A549 (cell line): ENCODE results near the gene PLSCR3. TPM values are rescaled to one million over a fixed set of nuclear protein-coding genes. Genes with fewer than 3 reads are reported as not detected.

Experiments used
- ATAC-seq, 2 experiments: fragments of 200-7000 bp in 1 of 2; fragments of >200 bp in 1 of 2; cut with Nextera tagmentation in 1 of 2; cut with Tn5 transposase in 1 of 2; 3 replicates each; pipeline versions ENCODE4 v1.8.0 to v1.9.1; 2018 to 2020; ENCODE audit warnings: mild to moderate bottlenecking in 1 of 2, moderate library complexity in 1 of 2
- CTCF ChIA-PET: fragments of 300-600 bp; sonication (Branson Sonifier 250); formaldehyde crosslinking; extraction: SDS; loops from one replicate; lab custom pipeline; 2021; ENCODE audit warnings: antibody characterized with exemption, inconsistent platforms; lab: Yijun Ruan, JAX
- POLR2A ChIA-PET: fragments of 350-600 bp; formaldehyde crosslinking; extraction: SDS; loops from one replicate; lab custom pipeline; 2021; ENCODE audit warnings: antibody characterized with exemption, inconsistent platforms; lab: Yijun Ruan, JAX
- DNase-seq, 2 experiments: peaks; one replicate each; pipeline versions ENCODE4 v3.0.0 to v3.0.0-alpha.2; 2011 to 2016; ENCODE audit warnings: low read depth in 1 of 2, low spot score in 1 of 2
- FAIRE-seq: peaks from 2 replicates; lab custom pipeline; 2011; peaks lifted over from hg19 to GRCh38; lab: Jason Lieb, UNC
- H3K27ac ChIP-seq, 2 experiments: fragments of >200 bp; sonication (Bioruptor Twin); formaldehyde crosslinking; 3 replicates each; pipeline ENCODE4 v1.5.1; 2016 to 2017
- H3K4me1 ChIP-seq: fragments of >200 bp; sonication (Bioruptor Twin); formaldehyde crosslinking; 3 replicates; pipeline ENCODE4 v1.6.1; 2016
- H3K4me2 ChIP-seq: fragments of >200 bp; sonication (Bioruptor Twin); formaldehyde crosslinking; 3 replicates; pipeline ENCODE4 v1.6.1; 2016
- H3K4me3 ChIP-seq: fragments of >200 bp; sonication (Bioruptor Twin); formaldehyde crosslinking; 3 replicates; pipeline ENCODE4 v1.5.1; 2016
- H3K9me3 ChIP-seq: fragments of >200 bp; sonication (Bioruptor Twin); formaldehyde crosslinking; 3 replicates; pipeline ENCODE4 v1.6.1; 2016
- ATOH8 ChIP-seq: fragments of 250-450 bp; sonication (Bioruptor Pico); IDR thresholded peaks from 2 replicates; pipeline ENCODE4 v1.5.0; 2020; ENCODE audit warnings: low read depth, mild to moderate bottlenecking, moderate library complexity
- BHLHE40 ChIP-seq: IDR thresholded peaks from 2 replicates; pipeline ENCODE4 v1.6.1; 2012; ENCODE audit warnings: low read depth, low read length, inconsistent platforms
- CBX2 ChIP-seq: fragments of 200-600 bp; sonication (generic); IDR thresholded peaks from 2 replicates; pipeline ENCODE4 v1.6.1; 2016; ENCODE audit warnings: low read depth, mild to moderate bottlenecking, borderline replicate concordance
- CEBPB ChIP-seq, 2 experiments: fragments of >200 bp in 1 of 2; sonication (Bioruptor Twin) in 1 of 2; formaldehyde crosslinking in 1 of 2; IDR thresholded peaks; 2 replicates each; pipeline ENCODE4 v1.6.1; 2012 to 2016
- EHMT2 ChIP-seq: fragments of 200-600 bp; sonication (generic); IDR thresholded peaks from 2 replicates; pipeline ENCODE4 v1.6.1; 2016; ENCODE audit warnings: antibody characterized with exemption, low read depth, mild to moderate bottlenecking, moderate library complexity
- EP300 ChIP-seq, 2 experiments: fragments of >200 bp; sonication (Bioruptor Twin); formaldehyde crosslinking; IDR thresholded peaks; 2 replicates in 1 of 2; 3 replicates in 1 of 2; pipeline ENCODE4 v1.6.1; 2016 to 2017
- FOSL2 ChIP-seq, 2 experiments: fragments of 450-650 bp in 1 of 2; fragments of >200 bp in 1 of 2; sonication (Bioruptor Twin) in 1 of 2; formaldehyde crosslinking; IDR thresholded peaks; 2 replicates each; pipeline versions ENCODE4 v1.5.0 to v1.6.1; 2016 to 2020; ENCODE audit warnings: mild to moderate bottlenecking in 1 of 2, moderate library complexity in 1 of 2
- FOXS1 ChIP-seq: fragments of 250-450 bp; sonication (Bioruptor Pico); IDR thresholded peaks from 2 replicates; pipeline ENCODE4 v1.5.0; 2020; ENCODE audit warnings: mild to moderate bottlenecking, moderate library complexity
- HEYL ChIP-seq: fragments of 250-450 bp; sonication (Bioruptor Pico); IDR thresholded peaks from 2 replicates; pipeline ENCODE4 v1.8.0; 2021; ENCODE audit warnings: mild to moderate bottlenecking, moderate library complexity
- HOXB13 ChIP-seq: fragments of 250-450 bp; sonication (Bioruptor Pico); IDR thresholded peaks from 2 replicates; pipeline ENCODE4 v1.5.0; 2020; ENCODE audit warnings: low read depth, mild to moderate bottlenecking, moderate library complexity
- JUN ChIP-seq, 2 experiments: fragments of >200 bp; sonication (Bioruptor Twin); formaldehyde crosslinking; IDR thresholded peaks; 2 replicates in 1 of 2; 3 replicates in 1 of 2; pipeline ENCODE4 v1.6.1; 2016 to 2017
- JUNB ChIP-seq: fragments of >200 bp; sonication (Bioruptor Twin); formaldehyde crosslinking; IDR thresholded peaks from 2 replicates; pipeline ENCODE4 v1.6.1; 2016
- NPAS2 ChIP-seq: fragments of 250-450 bp; sonication (Bioruptor Pico); IDR thresholded peaks from 2 replicates; pipeline ENCODE4 v1.8.0; 2022; ENCODE audit warnings: mild to moderate bottlenecking, moderate library complexity, borderline replicate concordance
- PHF8 ChIP-seq: fragments of 200-600 bp; sonication (generic); IDR thresholded peaks from 2 replicates; pipeline ENCODE4 v1.6.1; 2016; ENCODE audit warnings: low read depth, mild to moderate bottlenecking, antibody characterized with exemption, moderate library complexity, borderline replicate concordance
- POLR2AphosphoS2 ChIP-seq: conservative IDR thresholded peaks from 2 replicates; pipeline ENCODE4 v1.6.1; 2012; ENCODE audit warnings: low read length, improper control_type of control experiment, inconsistent platforms
- REST ChIP-seq: fragments of 200-600 bp; sonication (generic); IDR thresholded peaks from 2 replicates; pipeline ENCODE4 v1.6.1; 2016; ENCODE audit warnings: antibody characterized with exemption, mild to moderate bottlenecking, moderate library complexity
- RFX5 ChIP-seq: fragments of 450-650 bp; IDR thresholded peaks from 2 replicates; pipeline ENCODE4 v1.7.1; 2014; ENCODE audit warnings: antibody characterized with exemption, mild to moderate bottlenecking, moderate library complexity
- USF2 ChIP-seq: fragments of 450-650 bp; IDR thresholded peaks from 2 replicates; pipeline ENCODE4 v1.6.1; 2014; ENCODE audit warnings: antibody characterized with exemption
- WGBS: methylation state at CpG from one replicate; pipeline ENCODE4 v1.1.6; 2017; ENCODE audit errors: missing lambda C conversion rate; 5-methylcytosine and 5-hydroxymethylcytosine counted together
- polyA plus RNA-seq, 4 experiments: library from polyadenylated mRNA; depleted of rRNA in 3 of 4; stranded (reverse); fragments of >200 nt; fragmentation: RNase III in 1 of 4; extraction: RNeasy Plus Mini Kit Qiagen cat#74134 plus additional on column Dnase treatment in 1 of 4; gene quantifications; 2 replicates in 3 of 4; 3 replicates in 1 of 4; pipeline ENCODE4 v1.2.3, GENCODE V29; 2011 to 2017

PLSCR3 gene
- polyA plus RNA-seq, 2 of the 4 experiments (the other 2 are of a cell fraction): 11.0 to 29.6 TPM

GRCh38 chr17:7415784-7416183, 21.5 kb upstream of the PLSCR3 start (continued):
- no peak for TF ChIP-seq REST
- TF ChIP-seq POLR2AphosphoS2: no peak
- TF ChIP-seq NPAS2 (CRISPR knock-in tag): no peak

DNA sequence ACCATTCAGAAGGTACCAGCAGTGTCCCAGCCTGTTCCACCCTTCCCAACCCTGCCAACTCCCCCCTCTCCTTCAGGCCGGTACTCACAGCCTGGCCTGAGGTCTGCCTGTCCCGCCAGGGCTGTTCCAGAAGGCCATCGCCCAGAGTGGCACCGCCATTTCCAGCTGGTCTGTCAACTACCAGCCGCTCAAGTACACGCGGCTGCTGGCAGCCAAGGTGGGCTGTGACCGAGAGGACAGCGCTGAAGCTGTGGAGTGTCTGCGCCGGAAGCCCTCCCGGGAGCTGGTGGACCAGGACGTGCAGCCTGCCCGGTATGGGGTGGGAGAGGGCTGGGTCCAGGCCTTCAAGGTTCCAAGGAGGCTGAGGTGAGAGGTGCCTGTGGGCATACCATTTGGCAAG, 20.5 kb upstream of the PLSCR3 start:
- H3K4me2 ChIP-seq: no peak overlapping the region
- no peak for DNase-seq
- CTCF ChIA-PET: interaction anchor here (1.5 kb wide), 1 partner anchor 9 kb away, joined by 3 read pairs; no protein-coding TSS in a partner anchor
- TF ChIP-seq HEYL (CRISPR knock-in tag) (no peak), HOXB13 (no peak), JUN (IDR thresholded peaks at IDR 0.05) (no peak), JUNB (no peak), CEBPB (IDR thresholded peaks at IDR 0.05) (no peak), FOSL2 (IDR thresholded peaks at IDR 0.05) (no peak), FOSL2 (CRISPR knock-in tag; IDR thresholded peaks at IDR 0.05) (no peak), ATOH8 (no peak), RFX5 (no peak), CBX2 (no peak), POLR2AphosphoS2 (no peak), FOXS1 (no peak)
- POLR2A ChIA-PET: no interaction called here
- ATAC-seq: no peak
- 87% methylated on average over 13 of the region's 14 CpGs for WGBS
- no peaks in the 10 kb centered on the region for H3K9me3 ChIP-seq
- H3K27ac ChIP-seq: no peak overlapping the region
- no peak for FAIRE-seq
- no peak overlapping the region for H3K4me3 ChIP-seq
- H3K4me1 ChIP-seq: 0 out of 3 replicates have a peak, but pooled peaks cover 3% of the 10 kb centered on the region

GRCh38 chr17:7413346-7413985, 19.1 kb upstream of the PLSCR3 start:
- FAIRE-seq: no peak
- no peak for DNase-seq
- Histone ChIP-seq H3K4me3 (no peak overlapping the region), H3K4me2 (no peak overlapping the region)
- 73% methylated on average over 6 of the region's 6 CpGs for WGBS
- TF ChIP-seq EHMT2: no peak
- no peak for TF ChIP-seq USF2
- no peak for TF ChIP-seq EP300 (IDR thresholded peaks at IDR 0.05)
- TF ChIP-seq PHF8: no peak
- TF ChIP-seq BHLHE40: no peak
- TF ChIP-seq, all 56 proteins: peak for 0
- ChIA-PET CTCF (interaction anchor here (0.6 to 1.6 kb wide), 6 partner anchors 11 to 502 kb away, joined by 3 to 7 read pairs (median 4); no protein-coding TSS in a partner anchor), POLR2A (no interaction called here)
- Histone ChIP-seq H3K9me3 (no peaks in the 10 kb centered on the region), H3K27ac (no peak overlapping the region), H3K4me1 (0 out of 3 replicates have a peak, but pooled peaks cover 3% of the 10 kb centered on the region)
- ATAC-seq: no peak
